CD4-positive, alpha-beta memory T cell (primary cell): Measurements from ENCODE around the gene CERS6. TPM values are rescaled to one million over a fixed set of nuclear protein-coding genes. Genes with fewer than 3 reads are reported as not detected.

Source experiments
- CTCF ChIA-PET: fragments of 350-600 bp; sonication (Branson Sonifier 250); formaldehyde crosslinking; loops from one replicate; lab custom pipeline; 2021; ENCODE audit warnings: inconsistent platforms; ENCODE audit not compliant: partially characterized antibody; lab: Charles Lee
- POLR2A ChIA-PET: fragments of 350-600 bp; sonication (Branson Sonifier 250); formaldehyde crosslinking; loops from one replicate; lab custom pipeline; 2021; ENCODE audit not compliant: partially characterized antibody; lab: Charles Lee
- DNase-seq, 5 donors: peaks; one replicate each; pipeline versions ENCODE4 v3.0.0 to v3.0.0-alpha.2; 2020 to 2022; ENCODE audit warnings: mixed read lengths in 1 of 5
- H3K27ac ChIP-seq: one replicate; pipeline ENCODE4 v1.7.0; 2013; ENCODE audit warnings: low read depth, low read length
- H3K27me3 ChIP-seq: 2 replicates; pipeline ENCODE4 v1.7.0; 2013; ENCODE audit warnings: mild to moderate bottlenecking, low read length, moderate library complexity; ENCODE audit not compliant: insufficient read depth
- H3K36me3 ChIP-seq: 2 replicates; pipeline ENCODE4 v1.7.0; 2013; ENCODE audit warnings: mild to moderate bottlenecking, low read length, moderate library complexity; ENCODE audit not compliant: insufficient read depth
- H3K4me1 ChIP-seq: 2 replicates; pipeline ENCODE4 v1.7.0; 2013; ENCODE audit warnings: mild to moderate bottlenecking, low read length, moderate library complexity; ENCODE audit not compliant: insufficient read depth
- H3K4me3 ChIP-seq, 2 donors: one replicate each; pipeline ENCODE4 v1.7.0; 2013; ENCODE audit warnings: low read length in 2 of 2, mild to moderate bottlenecking in 1 of 2
- H3K9me3 ChIP-seq, 2 donors: one replicate each; pipeline ENCODE4 v1.7.0; 2013; ENCODE audit warnings: low read length in 2 of 2, control low read depth in 1 of 2; ENCODE audit not compliant: control insufficient read depth in 1 of 2
- H3K27ac Mint-ChIP-seq, 7 donors: one replicate each; pipeline ENCODE4 v1.8.0; 2020 to 2021; ENCODE audit warnings: mixed read lengths in 7 of 7, mild to moderate bottlenecking in 6 of 7, inconsistent platforms in 3 of 7, moderate library complexity in 3 of 7
- H3K27me3 Mint-ChIP-seq, 2 donors: one replicate each; pipeline ENCODE4 v1.8.0; 2020 to 2021; ENCODE audit warnings: mixed read lengths in 2 of 2
- H3K36me3 Mint-ChIP-seq, 2 donors: one replicate each; pipeline ENCODE4 v1.8.0; 2020 to 2021; ENCODE audit warnings: mixed read lengths in 2 of 2, inconsistent platforms in 1 of 2, mild to moderate bottlenecking in 1 of 2
- H3K4me1 Mint-ChIP-seq, 4 donors: one replicate each; pipeline ENCODE4 v1.8.0; 2020 to 2021; ENCODE audit warnings: mixed read lengths in 4 of 4, mild to moderate bottlenecking in 1 of 4
- H3K4me3 Mint-ChIP-seq, 8 donors: one replicate each; pipeline ENCODE4 v1.8.0; 2020 to 2021; ENCODE audit warnings: mixed read lengths in 8 of 8, mild to moderate bottlenecking in 7 of 8, moderate library complexity in 6 of 8, inconsistent platforms in 3 of 8
- H3K9me3 Mint-ChIP-seq, 8 donors: one replicate each; pipeline ENCODE4 v1.8.0; 2020 to 2021; ENCODE audit warnings: mixed read lengths in 8 of 8, mild to moderate bottlenecking in 5 of 8, inconsistent platforms in 3 of 8, moderate library complexity in 1 of 8
- intact Hi-C: fragments of 100-400 bp; cut with micrococcal nuclease; formaldehyde crosslinking; loops from one replicate; pipeline ENCODE4 v1.15.1; 2023
- polyA plus RNA-seq, 2 donors: library from polyadenylated mRNA; unstranded; fragments of 300-500 nt; fragmentation: Illumina TruSeq; gene quantifications; one replicate each; pipeline ENCODE4 v1.2.3, GENCODE V29; 2021
- total RNA-seq, 2 experiments: library from RNA; stranded (reverse); gene quantifications; one replicate each; pipeline ENCODE4 v1.2.3, GENCODE V29; 2021

CERS6 gene
- total and polyA plus RNA-seq, 4 experiments from 2014 or later = 5.1 to 11.3 (median 7.6) TPM

DNA sequence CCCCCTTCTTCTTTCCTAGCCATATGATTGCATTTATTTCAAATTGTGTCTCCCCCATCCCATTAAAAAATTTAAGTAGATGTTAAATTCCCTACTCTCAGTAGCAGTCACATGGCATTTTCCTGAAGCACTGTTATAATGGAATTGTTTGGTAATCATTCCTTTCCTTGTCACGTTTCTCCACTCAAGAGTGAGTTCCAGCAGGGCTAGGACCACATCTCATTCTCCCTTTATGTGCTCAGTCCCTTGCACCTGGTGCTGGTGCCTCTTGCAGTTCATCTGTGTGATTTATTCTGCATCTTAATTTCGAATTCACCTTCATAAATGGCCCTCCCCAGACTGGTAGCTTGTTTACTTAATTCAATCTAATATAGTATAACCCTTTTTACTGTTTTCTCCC lies 276.0 kb downstream of the CERS6 start:
- Mint-ChIP-seq H3K36me3 (peaks cover 2 to 14% of the 10 kb centered on the region in 2 donors), H3K27ac (no peak overlapping the region), H3K27me3 (no peaks in the 10 kb centered on the region), H3K4me1 (peaks cover 0 to 10% (median 6%) of the 10 kb centered on the region in 4 donors), H3K4me3 (no peak overlapping the region), H3K9me3 (peaks cover 0 to 2% (median 0%) of the 10 kb centered on the region in 8 donors)
- CTCF ChIA-PET = no interaction called here
- no peaks in the 10 kb centered on the region for H3K9me3 ChIP-seq
- intact Hi-C loops = no loop called here
- H3K4me1 ChIP-seq = no peaks in the 10 kb centered on the region
- no peaks in the 10 kb centered on the region for H3K27me3 ChIP-seq
- no peak overlapping the region for H3K27ac ChIP-seq
- no peaks in the 10 kb centered on the region for H3K36me3 ChIP-seq
- POLR2A ChIA-PET = no interaction called here
- no peak for DNase-seq
- H3K4me3 ChIP-seq = no peak overlapping the region

DNA sequence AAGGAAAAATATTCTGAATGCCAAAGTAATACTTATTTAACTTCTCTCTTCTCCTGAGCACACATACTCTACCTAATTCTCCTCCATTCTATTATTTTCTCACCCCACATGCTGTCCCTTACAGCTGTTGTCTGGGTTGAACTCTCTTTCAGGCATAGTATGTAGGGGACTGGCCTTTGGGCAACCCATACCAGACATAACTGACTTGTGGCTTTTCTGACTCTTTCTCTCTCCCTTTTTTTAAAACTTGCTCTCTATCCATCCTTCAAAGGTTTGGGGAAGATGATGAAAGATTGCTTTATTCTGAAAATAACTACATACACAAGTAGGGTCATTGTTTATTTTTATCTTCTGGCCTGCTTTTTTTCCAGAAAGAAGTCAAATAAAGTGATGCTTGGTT lies 276.4 kb downstream of the CERS6 start:
- no peak overlapping the region for H3K4me3 ChIP-seq
- ChIA-PET CTCF (interaction anchor here (0.8 kb wide), 1 partner anchor 25 kb away, joined by 3 read pairs; no protein-coding TSS in a partner anchor), POLR2A (no interaction called here)
- Mint-ChIP-seq H3K36me3 (peaks cover 2 to 14% of the 10 kb centered on the region in 2 donors), H3K4me3 (no peak overlapping the region), H3K4me1 (peaks cover 2 to 14% (median 8%) of the 10 kb centered on the region in 4 donors), H3K9me3 (peaks cover 0 to 2% (median 0%) of the 10 kb centered on the region in 8 donors), H3K27me3 (no peaks in the 10 kb centered on the region), H3K27ac (no peak overlapping the region)
- DNase-seq = no peak
- no peaks in the 10 kb centered on the region for H3K36me3 ChIP-seq
- H3K4me1 ChIP-seq = peaks cover under 1% of the 10 kb centered on the region
- no peak overlapping the region for H3K27ac ChIP-seq
- H3K9me3 ChIP-seq = no peaks in the 10 kb centered on the region
- no peaks in the 10 kb centered on the region for H3K27me3 ChIP-seq
- intact Hi-C loops = no loop called here

DNA sequence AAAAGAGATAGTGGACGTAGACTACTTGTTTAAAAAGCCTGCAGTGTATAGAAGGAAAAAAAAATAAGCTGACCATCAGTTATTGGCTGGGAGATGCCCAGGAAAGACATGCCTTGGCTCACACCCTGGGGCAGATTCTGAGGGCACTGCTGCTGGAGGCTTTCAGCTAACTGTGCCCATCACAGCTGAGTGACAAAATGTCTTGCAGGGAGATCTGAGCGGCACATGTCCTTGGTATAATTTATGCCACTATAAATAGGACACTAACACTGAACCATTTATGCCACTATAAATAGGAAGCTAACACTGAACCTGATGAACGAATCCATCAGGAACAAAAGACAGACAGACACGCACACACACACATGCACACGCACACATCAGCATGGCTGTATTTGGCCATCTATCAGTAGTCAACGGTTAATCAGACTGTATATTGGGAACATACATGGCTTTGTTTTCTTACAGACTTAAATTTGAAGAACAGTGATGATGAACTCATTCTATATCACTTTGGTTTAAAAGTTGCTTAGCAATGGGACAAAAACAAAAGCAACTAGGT lies 278.2 kb downstream of the CERS6 start:
- DNase-seq = no peak
- H3K4me1 ChIP-seq = peaks cover 13% of the 10 kb centered on the region
- no peaks in the 10 kb centered on the region for H3K36me3 ChIP-seq
- peak overlapping the region in 2 of 7 donors; percentile 1 to 4 for H3K27ac Mint-ChIP-seq
- intact Hi-C loops = no loop called here
- H3K4me1 Mint-ChIP-seq = peaks cover 13 to 29% (median 17%) of the 10 kb centered on the region in 4 donors
- ChIA-PET POLR2A (no interaction called here), CTCF (no interaction called here)
- no peak overlapping the region for H3K27ac ChIP-seq
- no peak overlapping the region for H3K4me3 ChIP-seq
- H3K9me3 Mint-ChIP-seq = peaks cover 0 to 2% (median 0%) of the 10 kb centered on the region in 8 donors
- H3K9me3 ChIP-seq = no peaks in the 10 kb centered on the region
- H3K27me3 Mint-ChIP-seq = no peaks in the 10 kb centered on the region
- peaks cover 2 to 14% of the 10 kb centered on the region in 2 donors for H3K36me3 Mint-ChIP-seq
- no peak overlapping the region for H3K4me3 Mint-ChIP-seq
- no peaks in the 10 kb centered on the region for H3K27me3 ChIP-seq

- CTCF ChIA-PET = interaction anchor here (1.6 to 3.6 kb wide), 2 partner anchors 13 to 21 kb away, joined by 4 to 16 read pairs; no protein-coding TSS in a partner anchor
Observed at GRCh38 chr2:168736649-168737445, 280.8 kb downstream of the CERS6 start.

DNA sequence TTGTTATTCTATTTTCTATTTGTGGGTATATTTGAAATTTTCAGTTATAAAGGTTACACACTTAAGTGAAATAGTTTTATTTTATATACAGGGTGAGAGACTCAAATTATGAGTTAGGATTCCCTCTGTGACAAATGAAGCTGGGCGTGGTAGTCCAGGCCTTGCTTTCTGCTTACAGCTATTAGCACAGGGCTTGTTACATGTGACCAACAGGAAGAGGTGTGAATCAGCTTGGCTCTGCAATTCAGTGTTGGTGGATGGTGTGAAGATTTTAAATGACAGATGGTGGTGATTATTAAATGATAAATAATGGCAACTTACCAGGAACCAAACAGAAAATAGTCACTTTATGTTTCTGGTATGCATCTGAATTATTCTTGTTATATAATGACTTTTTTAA lies 282.0 kb downstream of the CERS6 start:
- no peak for DNase-seq
- Histone ChIP-seq H3K36me3 (no peaks in the 10 kb centered on the region), H3K4me3 (no peak overlapping the region), H3K27me3 (no peaks in the 10 kb centered on the region), H3K27ac (no peak overlapping the region), H3K4me1 (peaks cover 13% of the 10 kb centered on the region), H3K9me3 (no peaks in the 10 kb centered on the region)
- H3K4me3 Mint-ChIP-seq = peak overlapping the region in 1 of 8 donors; percentile 36
- peaks cover 0 to 15% of the 10 kb centered on the region in 2 donors for H3K36me3 Mint-ChIP-seq
- intact Hi-C loops = no loop called here
- peaks cover 0 to 2% (median 0%) of the 10 kb centered on the region in 8 donors for H3K9me3 Mint-ChIP-seq
- H3K27me3 Mint-ChIP-seq = peaks cover 0 to 1% of the 10 kb centered on the region in 2 donors
- peaks cover 13 to 34% (median 24%) of the 10 kb centered on the region in 4 donors for H3K4me1 Mint-ChIP-seq
- ChIA-PET POLR2A (no interaction called here), CTCF (interaction anchor here (0.9 to 3.6 kb wide), 3 partner anchors 11 to 390 kb away, joined by 3 to 16 read pairs (median 4); no protein-coding TSS in a partner anchor)
- H3K27ac Mint-ChIP-seq = peak overlapping the region in 3 of 7 donors; percentile 20 to 77 (median 47)

More at GRCh38 chr2:168736649-168737445, 280.8 kb downstream of the CERS6 start:
- H3K4me1 ChIP-seq = peaks cover 13% of the 10 kb centered on the region
- DNase-seq = no peak
- H3K36me3 ChIP-seq = no peaks in the 10 kb centered on the region
- H3K27me3 ChIP-seq = no peaks in the 10 kb centered on the region
- Mint-ChIP-seq H3K9me3 (peaks cover 0 to 2% (median 0%) of the 10 kb centered on the region in 8 donors), H3K4me3 (no peak overlapping the region), H3K4me1 (peaks cover 13 to 34% (median 22%) of the 10 kb centered on the region in 4 donors), H3K27ac (peak overlapping the region in 3 of 7 donors; percentile 13 to 50 (median 18)), H3K36me3 (peaks cover 0 to 15% of the 10 kb centered on the region in 2 donors), H3K27me3 (peaks cover 0 to 1% of the 10 kb centered on the region in 2 donors)
- no peaks in the 10 kb centered on the region for H3K9me3 ChIP-seq
- no peak overlapping the region for H3K4me3 ChIP-seq
- intact Hi-C loops = no loop called here
- no peak overlapping the region for H3K27ac ChIP-seq
- POLR2A ChIA-PET = interaction anchor here (1.2 kb wide), 1 partner anchor 15 kb away, joined by 4 read pairs; no protein-coding TSS in a partner anchor

DNA sequence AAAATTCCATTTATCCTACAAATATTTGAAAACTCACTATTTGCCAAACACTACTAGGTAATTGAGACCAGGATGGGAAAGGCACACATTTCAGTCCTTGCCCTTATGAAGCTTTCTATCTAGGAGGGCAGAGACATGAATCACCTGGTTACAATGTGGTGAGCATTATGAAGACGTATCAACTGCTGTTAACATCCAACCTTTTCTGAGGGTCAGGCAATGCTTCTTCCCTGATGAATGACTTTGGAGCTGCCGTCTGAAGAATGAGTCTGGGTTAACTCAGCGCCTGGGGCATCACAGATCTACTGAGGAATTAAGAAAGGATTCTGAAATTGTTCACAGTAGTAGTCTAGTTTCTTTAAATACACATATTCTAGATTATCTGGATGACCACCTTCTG lies 284.3 kb downstream of the CERS6 start:
- Histone ChIP-seq H3K9me3 (no peaks in the 10 kb centered on the region), H3K4me1 (peaks cover 13% of the 10 kb centered on the region), H3K36me3 (no peaks in the 10 kb centered on the region), H3K4me3 (no peak overlapping the region), H3K27me3 (no peaks in the 10 kb centered on the region), H3K27ac (no peak overlapping the region)
- intact Hi-C loops = no loop called here
- peaks cover 0 to 4% of the 10 kb centered on the region in 2 donors for H3K36me3 Mint-ChIP-seq
- CTCF ChIA-PET = interaction anchor here (1.3 to 2.9 kb wide), 2 partner anchors 10 to 393 kb away, joined by 3 to 9 read pairs; no protein-coding TSS in a partner anchor
- H3K9me3 Mint-ChIP-seq = no peaks in the 10 kb centered on the region
- H3K4me3 Mint-ChIP-seq = no peak overlapping the region
- H3K4me1 Mint-ChIP-seq = peaks cover 13 to 31% (median 23%) of the 10 kb centered on the region in 4 donors
- H3K27ac Mint-ChIP-seq = no peak overlapping the region
- no peak for DNase-seq
- peaks cover 0 to 1% of the 10 kb centered on the region in 2 donors for H3K27me3 Mint-ChIP-seq
- POLR2A ChIA-PET = interaction anchor here (0.7 kb wide), 1 partner anchor 11 kb away, joined by 3 read pairs; no protein-coding TSS in a partner anchor

- POLR2A ChIA-PET = no interaction called here
- Mint-ChIP-seq H3K27ac (peak overlapping the region in 1 of 7 donors; percentile 68), H3K4me1 (peaks cover 13 to 33% (median 24%) of the 10 kb centered on the region in 4 donors)
Observed at GRCh38 chr2:168740788-168741187, 284.7 kb downstream of the CERS6 start.

More at GRCh38 chr2:168740788-168741187, 284.7 kb downstream of the CERS6 start:
- CTCF ChIA-PET = interaction anchor here (1.1 to 2.9 kb wide), 4 partner anchors 10 to 404 kb away, joined by 3 to 9 read pairs (median 4); no protein-coding TSS in a partner anchor
- H3K4me3 Mint-ChIP-seq = no peak overlapping the region
- Histone ChIP-seq H3K4me3 (no peak overlapping the region), H3K27ac (no peak overlapping the region), H3K27me3 (no peaks in the 10 kb centered on the region), H3K4me1 (peaks cover 13% of the 10 kb centered on the region), H3K9me3 (no peaks in the 10 kb centered on the region), H3K36me3 (no peaks in the 10 kb centered on the region)
- no peak for DNase-seq
- peaks cover 0 to 1% of the 10 kb centered on the region in 2 donors for H3K27me3 Mint-ChIP-seq
- intact Hi-C loops = no loop called here
- H3K36me3 Mint-ChIP-seq = peaks cover 0 to 4% of the 10 kb centered on the region in 2 donors
- H3K9me3 Mint-ChIP-seq = no peaks in the 10 kb centered on the region
